Activated CD4-positive, alpha-beta T cell treated with anti-CD3 and anti-CD28 coated beads, Interleukin-2, amount 50 U/mL, for 1 hour (primary cell): ENCODE data around the gene ANKRD44.
"Not testable (repeated sequence)": the region's sequence is repeated elsewhere in the genome, so short reads cannot be mapped to it uniquely, and the experiment has no call there.

Experiments used
- DNase-seq: peaks from one replicate; pipeline ENCODE4 v3.0.0-alpha.2; 2020

ANKRD44 gene

DNA sequence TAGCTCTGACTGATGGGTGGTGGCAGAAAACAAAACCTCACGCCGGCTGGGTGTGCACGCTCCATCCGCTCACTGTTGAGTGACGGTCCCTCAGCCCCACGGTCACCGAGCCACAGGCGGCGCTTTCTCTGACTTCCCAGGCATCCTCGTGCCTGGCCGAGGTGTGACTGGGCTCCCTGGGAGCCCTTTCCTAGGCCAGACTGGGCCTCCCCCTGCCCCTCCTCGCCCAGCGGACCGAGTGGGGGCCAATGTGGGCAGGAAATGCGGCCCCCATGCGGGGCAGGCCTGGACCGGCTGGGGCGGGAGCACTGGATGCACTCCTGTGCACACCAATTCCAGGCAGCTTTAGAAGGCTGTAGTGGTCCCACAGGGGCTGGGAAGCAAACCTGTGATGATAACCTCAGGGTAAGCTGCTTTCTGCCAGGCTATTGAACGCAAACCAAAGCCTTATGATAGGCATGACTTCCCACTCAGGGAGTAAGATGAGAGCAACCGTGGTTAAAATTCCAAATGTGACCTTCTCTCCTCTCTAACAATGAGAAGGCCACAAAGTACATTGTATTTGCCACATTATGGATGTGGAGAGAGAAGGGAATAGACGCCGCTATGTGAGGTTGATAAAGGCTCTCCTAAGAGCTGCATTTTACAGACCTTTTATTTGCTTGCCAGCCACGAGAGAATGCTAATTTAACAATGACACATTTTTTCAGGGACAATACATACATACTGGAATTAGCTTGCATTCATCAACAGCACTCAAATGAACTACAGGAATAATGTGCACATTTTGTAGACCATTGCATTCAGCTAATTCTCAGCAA is 300.2 kb downstream of the ANKRD44 start:
- DNase-seq, result no peak

DNA sequence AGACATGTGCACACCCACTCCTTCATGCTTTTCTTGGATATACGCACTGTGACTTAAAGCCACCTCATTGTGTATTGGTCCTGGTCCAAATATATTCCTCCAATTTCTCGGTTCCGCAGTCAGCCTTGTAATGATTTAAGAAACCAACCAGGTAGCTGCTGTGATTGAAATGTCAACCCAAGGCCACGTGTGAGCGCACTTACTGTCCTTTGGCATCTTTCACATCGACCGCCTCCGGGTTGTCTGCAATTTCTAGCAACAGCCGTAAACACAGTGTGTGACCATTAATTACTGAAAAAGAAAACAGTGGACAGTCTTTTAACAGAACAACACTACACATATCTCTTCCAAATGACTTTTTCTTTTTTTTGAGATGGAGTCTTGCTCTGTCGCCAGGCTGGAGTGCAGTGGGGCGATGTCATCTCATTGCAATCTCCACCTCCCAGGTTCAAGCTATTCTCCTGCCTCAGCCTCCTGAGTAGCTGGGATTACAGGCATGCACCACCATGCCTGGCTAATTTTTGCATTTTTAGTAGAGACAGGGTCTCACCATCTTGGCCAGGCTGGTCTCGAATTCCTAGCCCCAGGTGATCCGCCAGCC is 301.7 kb downstream of the ANKRD44 start:
- not testable (repeated sequence) for DNase-seq

DNA sequence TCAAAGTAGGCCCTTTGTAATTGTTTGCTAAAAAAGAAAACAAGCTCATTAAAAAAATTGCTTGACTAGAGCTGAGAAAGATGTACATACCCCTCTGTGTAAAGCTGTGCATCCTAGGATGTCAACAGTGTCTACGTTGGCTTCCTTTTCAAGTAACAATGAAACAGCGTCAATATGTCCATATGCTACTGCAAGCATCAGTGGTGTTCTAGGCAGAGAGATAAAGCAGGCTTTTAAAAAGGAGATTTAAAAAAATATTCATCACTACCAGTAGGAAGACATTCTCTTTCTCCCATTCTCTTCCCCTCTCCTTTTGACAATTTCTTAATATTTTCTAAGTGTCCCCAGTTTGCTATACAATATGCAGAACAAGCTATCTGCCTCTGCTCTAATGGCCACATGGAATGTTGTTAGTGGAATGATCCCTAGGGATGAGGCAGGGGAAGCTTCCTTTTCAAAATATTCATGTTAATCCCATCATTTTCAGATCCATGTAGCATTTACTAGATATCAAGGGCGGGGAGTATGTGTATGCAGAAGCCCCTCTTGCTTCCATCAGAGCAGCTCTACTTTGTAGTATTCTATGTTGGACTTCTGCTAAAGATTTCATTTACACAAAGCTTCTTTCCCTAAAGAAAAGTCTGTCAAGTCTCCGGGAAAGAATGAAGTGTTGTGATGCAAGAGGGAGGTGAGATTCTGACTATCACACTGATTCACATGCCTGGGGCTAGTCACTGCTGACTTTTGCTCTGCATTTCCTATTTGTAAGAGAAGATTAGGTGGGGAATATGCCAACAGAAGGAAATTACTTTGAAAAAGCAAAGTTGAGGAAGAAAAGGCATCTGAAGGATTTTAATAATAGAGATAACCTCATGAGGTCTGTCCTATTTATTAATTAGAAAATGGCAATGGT is 302.6 kb downstream of the ANKRD44 start:
- DNase-seq, result no peak

DNA sequence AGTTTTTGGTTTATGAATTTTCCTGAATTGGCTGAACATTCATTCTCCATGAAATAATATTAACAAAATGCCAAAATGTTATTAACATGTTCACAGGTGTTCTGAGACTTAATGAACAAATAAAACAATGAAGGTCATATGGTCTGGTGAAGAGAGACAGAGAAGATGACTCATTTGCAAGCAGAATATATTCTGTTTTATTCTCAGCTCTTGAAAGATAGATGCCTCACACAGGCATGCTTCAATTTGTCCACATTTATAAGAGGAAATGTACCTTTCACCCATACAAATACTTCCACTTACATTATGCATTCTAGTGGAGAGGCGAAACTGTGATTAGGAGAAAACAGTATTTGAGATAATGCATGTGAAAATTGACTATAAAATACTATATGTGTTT is 308.7 kb downstream of the ANKRD44 start:
- DNase-seq, result no peak

DNA sequence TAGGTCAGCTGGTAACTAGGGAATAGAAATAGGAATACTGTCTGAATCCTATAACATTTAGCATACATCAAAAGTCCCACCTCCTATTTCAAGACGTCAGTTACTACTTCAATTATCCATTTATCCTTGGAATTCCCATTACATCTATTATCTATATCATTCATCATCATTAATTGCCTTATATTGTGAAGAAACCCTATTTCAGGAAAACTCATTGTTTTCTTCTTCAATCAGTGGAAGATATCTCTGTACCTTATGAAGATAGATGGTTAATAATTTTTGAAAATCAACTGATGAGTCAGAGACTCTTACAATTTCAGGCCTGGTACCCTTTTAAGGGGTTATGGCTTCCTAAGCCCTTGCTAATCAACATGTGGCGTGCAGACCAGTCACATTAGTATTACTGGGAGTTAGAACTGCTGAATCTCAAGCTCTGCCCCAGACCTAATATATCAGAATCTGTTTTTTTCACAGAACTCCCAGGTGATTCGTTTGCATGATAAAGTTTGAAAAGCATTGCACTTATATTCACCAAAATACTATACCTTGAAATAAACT is 314.7 kb downstream of the ANKRD44 start:
- no peak for DNase-seq

DNA sequence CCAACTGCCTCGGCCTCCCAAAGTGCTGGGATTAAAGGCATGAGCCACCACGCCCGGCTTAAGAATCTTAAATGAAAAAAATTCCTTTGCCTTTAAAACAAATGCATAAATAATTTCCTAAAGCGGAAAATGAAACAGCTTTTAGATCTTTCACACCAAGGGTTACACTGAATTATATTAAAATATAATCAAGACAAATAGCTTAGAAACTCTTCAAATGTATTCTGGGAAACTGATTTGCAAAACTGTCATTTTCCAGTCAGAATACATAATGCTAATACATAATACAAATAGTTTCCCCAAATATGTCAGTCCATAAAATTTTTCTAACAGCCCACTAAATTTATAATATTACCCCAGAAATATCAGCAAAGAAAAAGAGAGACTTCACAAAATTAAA is 315.8 kb downstream of the ANKRD44 start:
- no peak for DNase-seq

DNA sequence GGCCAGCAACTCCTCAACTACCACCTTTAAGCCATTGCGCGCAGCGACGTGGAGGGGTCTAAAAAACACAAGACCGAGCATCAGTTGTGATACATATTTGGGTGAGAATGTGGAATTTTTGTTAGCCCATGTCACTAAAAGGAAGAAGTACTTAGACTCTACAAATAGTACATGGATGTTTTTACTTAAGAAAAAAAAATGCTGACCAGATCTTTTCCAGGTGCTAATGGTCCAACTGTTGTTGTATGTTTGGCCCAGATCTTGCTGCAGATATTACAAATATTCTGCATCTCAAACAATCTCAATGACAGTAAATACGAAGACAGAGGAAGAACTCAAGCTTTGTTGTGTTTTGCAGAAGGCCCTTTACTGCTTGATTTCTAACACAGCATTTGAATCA is 317.0 kb downstream of the ANKRD44 start:
- no peak for DNase-seq

DNA sequence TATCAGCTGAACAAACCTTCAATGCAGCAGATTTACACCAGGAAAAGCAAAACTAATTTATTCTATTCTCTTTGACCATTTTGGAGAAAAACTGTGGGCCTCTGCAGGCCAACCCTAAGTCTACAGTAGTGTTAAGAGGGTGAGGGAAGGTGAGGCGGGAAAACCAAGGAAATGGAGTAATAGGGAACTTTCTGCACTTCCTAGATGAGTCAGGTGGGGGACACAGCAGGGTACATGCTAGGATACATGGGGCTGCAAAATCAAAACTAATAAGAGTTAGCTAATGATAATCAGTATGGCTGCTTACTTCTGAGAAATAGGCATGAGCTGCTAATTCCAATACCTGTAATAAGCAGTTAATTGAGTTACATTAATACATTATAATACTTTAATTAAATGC is 318.1 kb downstream of the ANKRD44 start:
- DNase-seq, result no peak

DNA sequence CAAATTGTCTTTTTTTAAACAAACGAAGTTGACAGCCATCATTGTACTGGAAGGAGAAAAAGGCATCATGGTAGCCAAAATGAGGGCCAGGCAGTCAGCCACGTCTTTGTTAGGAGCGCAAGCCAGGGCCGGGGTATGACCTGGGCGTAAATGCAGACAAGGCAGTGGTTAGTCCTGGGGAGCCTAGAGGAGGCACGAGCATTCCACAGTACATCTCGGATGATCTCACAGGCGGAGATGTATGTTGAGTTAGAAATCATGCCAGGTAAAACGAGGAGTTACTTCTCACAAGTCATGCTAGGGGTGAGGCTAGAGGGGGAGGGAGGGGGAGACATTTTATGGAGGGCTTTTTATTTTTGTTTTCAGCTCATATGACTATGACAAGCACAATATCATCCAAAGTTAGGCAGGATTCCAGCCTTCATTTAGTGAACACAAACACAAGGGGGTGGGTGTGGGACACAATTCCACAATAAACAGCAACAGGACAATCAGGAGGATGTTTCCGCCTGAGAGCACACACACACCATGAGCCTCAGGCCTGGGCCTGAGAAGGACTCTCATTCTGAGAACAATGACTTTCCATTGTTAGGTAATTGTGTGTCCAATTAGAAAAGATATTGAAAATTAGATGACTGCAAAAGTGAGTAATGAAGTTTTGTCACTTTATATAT is 319.7 kb downstream of the ANKRD44 start:
- DNase-seq, result no peak

DNA sequence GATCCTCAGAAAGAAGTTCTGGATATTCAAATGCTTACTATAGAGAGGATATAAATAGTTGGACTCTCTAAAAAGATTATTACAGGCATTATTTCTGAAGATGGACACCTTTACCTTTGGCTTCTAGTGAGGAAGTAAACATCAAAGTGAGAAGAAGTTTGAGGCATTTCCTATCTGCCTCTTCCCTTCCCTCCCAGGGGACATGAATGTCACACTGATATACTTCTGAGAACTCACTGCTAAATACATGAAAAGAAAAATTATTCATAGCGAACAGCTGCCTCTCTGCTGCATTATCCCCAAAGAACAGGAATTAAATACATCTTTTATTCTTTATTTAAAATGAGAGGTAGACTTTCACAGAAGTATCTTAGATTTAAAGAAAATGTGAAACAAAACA is 320.5 kb downstream of the ANKRD44 start:
- no peak for DNase-seq

DNA sequence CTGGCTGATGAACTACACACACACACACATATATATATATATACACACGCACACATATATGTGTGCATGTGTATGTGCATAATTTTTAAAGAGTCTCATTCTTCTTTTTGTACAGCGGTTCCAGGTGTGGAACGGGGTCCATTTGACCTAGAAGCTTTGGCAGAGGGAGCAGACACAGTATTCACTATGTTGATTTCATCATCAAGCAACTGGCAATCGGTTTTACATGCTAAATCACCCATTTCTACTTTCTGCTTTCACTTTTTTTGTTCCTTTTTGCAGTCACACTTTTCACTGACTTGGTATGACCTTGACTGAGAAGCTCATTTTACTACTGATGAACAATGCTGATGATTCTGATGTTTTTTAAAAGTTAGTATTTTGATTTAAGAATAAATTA is 321.1 kb downstream of the ANKRD44 start:
- DNase-seq, result no peak

DNA sequence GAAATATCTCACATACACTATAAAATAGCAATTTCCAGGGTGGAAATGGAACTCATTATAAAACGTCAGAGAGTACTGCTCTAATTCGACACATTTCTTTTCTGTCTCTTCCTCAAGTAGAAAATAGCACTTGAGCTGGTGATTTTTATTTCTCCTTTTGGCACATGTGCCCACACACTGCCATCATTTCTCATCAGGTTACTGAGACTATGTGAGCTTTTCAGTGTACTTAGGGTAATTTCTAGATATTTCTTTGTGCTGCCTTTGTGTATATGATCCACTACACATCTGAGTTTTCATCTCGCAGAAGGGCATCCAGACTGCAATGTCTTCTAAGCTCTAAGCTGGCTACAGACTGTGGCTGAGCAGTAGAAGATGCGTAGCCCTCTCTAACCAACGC is 321.9 kb downstream of the ANKRD44 start:
- no peak for DNase-seq

DNA sequence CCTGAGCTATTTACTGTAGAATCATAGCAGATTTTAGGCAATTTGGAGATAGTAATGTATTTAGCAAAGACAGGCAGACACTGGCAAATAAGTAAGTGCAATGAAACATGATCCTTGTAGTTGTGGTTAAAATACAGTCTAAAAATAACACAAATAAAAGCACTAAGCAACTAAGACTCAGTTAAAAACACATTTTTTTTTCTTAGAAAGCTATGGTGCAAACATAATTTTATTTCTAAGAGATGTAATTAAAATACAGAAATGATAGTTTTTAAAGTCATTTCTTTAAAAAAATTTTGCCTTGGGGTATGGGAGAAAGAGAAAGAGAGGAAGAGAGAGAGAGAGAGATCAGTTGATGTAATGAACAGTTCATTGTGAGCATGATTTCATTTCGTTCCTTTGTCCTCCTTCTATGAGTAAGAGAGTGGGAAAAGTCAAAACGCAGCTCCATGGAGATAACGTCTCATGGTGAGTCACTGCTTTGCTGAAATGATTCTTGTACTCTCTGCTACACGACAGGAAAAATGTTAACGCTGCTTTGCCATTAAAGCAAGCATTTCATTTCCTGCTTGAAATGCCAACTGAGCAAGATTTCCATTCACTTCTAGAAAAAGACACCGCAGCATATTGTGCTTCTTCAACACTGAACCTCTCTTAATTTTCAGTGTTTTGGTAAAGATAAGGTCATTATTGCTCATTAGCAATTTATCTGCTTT is 322.8 kb downstream of the ANKRD44 start:
- no peak for DNase-seq

DNA sequence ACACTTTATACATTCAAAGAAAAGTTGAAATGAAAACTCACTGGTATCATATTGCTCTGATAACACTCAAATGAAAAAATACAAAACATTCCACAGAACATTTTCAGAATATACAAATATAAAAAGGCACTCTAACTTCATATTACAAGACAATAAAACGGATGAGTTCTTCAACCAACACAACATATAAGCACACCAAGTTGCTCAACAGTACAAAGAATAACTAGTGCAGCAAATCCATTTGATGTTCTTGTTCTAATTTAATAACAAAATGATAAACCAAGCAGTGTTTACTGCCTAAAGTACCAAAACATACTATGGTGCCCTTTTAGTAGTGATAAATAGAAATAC is 323.3 kb downstream of the ANKRD44 start:
- no peak for DNase-seq

DNA sequence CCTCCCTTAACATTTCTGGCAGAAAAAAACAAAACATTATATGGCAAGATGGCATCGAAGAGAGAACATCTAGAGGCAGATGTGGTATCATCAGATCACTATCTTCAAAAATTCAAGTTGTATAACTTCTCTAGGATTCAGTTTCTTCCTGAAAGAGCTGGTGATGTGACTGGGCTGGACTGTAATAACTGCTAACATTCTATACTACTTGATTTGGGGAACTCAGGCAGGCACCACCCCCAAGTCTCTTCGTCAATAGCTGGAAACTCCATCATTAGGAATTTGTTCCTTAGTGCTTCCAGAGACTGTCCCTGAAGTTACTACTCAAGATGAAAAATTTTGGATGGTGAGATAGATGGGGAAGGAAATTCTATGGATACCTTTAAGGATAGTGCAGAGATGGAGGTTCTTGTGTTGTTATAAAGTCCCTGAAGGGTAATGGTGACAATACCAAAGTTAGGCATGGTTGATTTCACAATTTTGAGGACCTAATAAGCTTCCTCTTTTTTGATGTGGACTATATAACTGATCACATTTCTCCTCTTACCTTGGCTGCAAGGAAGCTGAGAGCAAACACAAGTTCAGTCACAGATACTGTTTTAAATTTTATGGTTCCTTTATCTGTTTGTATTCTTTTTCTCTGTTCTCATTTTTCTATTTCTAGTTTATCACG is 324.9 kb downstream of the ANKRD44 start:
- no peak for DNase-seq

DNA sequence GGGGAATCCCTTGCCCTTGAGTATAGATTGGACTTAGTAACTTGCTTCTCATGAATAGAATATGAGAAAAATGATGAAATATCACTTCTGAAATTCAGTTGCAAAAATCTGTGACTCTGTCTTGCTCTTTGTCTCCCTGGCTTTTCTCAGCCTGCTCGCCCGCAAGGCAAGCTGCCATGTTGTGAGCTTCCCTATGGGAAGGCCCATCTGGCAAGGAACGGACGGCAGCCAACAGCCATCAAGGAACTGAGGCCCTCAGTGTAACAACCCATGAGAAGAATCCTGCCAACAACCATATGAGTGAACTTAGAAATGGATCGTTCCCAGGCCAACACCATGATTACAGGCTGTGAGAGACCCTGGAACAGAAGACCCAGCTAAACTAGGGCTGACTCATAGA is 325.7 kb downstream of the ANKRD44 start:
- DNase-seq, result no peak

DNA sequence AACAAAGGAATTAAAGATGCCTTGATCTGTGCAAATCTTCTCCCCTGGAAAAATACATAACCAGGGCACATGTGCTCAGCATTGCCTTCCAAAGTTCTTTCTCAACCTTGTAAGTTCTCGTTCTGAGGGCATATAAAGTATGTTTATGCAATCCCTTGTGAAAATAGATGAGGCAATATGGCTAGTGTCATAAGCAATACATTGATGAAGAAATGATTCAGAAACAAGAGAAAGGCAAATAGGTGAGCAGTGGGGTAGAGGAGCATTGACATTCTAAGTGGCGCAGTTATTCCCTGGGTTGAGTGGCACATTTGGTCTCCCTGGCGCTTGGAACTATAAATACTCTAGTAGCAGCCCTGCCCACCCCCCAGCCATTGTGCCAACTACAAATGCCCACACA is 326.6 kb downstream of the ANKRD44 start:
- DNase-seq, result no peak

DNA sequence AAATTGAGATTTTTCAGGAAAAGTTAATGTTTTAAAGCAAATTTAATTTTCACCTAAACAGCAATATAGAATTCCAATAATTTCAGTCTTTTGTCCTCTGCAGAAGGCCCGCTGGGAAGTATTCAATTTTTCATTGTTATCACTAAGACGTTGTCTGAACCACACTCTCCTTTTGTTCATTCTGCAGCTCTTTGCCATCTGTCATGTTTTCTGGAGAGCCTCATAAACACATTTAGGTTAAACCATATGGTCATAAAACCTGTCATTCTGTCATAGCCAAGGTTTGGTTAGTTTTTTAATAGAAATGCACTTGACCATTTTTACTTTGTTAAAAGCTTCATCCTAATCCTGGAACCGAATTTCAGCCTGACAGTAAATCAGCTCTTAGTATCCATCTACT is 330.1 kb downstream of the ANKRD44 start:
- no peak for DNase-seq

DNA sequence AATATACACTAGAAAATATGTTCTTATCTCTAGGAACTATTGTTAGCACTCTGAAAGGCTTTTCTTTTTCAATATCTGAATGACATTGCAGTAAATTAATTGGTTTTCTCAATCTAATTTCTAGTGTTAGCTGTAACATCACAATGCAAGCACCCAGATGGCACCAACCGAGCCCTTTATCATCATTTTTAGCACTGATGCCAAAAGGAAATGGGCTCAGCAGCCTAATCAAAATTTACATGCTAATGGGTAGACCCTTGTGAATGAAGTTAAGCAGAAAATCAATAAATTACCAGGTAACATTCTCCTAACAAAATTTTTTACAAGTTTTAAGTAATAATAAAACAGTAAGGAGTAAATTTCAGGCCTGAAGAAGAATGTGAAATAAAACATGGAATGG is 330.6 kb downstream of the ANKRD44 start:
- no peak for DNase-seq

DNA sequence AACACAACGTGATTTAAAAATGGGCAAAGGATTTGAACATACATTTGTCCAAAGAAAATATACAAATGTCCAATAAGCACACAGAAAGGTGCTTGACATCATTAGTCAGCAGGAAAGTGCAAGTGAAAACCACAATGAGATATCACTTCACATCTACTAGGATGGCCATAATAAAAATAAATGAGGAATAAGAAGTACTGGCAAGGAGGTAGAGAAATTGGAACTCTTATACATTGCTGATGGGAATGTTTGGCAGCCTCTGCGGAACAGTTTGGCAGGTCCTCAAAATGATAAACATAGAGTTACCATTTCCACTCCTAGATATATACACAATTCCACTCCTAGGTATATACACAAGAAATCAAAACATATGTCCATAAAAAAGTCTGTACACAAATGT is 333.1 kb downstream of the ANKRD44 start:
- DNase-seq, result no peak

DNA sequence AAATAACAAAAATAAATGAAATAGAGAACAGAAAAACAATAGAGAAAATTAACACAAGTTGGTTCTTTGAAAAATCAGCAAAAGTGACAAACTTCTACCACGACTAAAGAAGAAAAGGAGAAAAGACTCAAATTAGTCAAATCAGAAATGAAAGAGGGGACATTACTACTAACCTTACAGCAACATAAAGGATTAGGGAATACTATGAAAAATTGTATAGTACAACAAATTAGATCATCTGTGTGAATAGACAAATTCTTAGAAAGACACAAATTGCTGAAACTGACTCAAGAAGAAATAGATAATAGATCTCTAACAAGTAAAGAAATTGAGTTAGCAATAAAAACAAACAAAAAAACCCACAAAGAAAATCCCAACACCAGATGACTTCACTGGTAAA is 335.6 kb downstream of the ANKRD44 start:
- no peak for DNase-seq
